H9 (cell line): ENCODE measurements around the gene BCL2L15. TPM values are rescaled to one million over a fixed set of nuclear protein-coding genes. Genes with fewer than 3 reads are reported as not detected.

Source experiments
- DNase-seq: peaks from one replicate; pipeline ENCODE4 v3.0.0-alpha.2; 2017
- H2AFZ ChIP-seq: one replicate; pipeline ENCODE4 v1.6.1; 2013; ENCODE audit warnings: mild to moderate bottlenecking, low read length, control low read depth, moderate library complexity
- H2AK5ac ChIP-seq: 2 replicates; pipeline ENCODE4 v1.6.1; 2013; ENCODE audit warnings: low read length, control low read depth, mixed read lengths; ENCODE audit not compliant: insufficient read length
- H2BK120ac ChIP-seq: one replicate; pipeline ENCODE4 v1.6.1; 2013; ENCODE audit warnings: low read depth, mild to moderate bottlenecking, low read length, control low read depth, inconsistent platforms; ENCODE audit not compliant: poor library complexity, severe bottlenecking
- H2BK12ac ChIP-seq: 2 replicates; pipeline ENCODE4 v1.6.1; 2013; ENCODE audit warnings: low read length, control low read depth, mixed read lengths, low read depth; ENCODE audit not compliant: insufficient read length
- H2BK15ac ChIP-seq: 2 replicates; pipeline ENCODE4 v1.6.1; 2013; ENCODE audit warnings: low read depth, low read length, control low read depth
- H2BK20ac ChIP-seq: one replicate; pipeline ENCODE4 v1.6.1; 2013; ENCODE audit warnings: low read depth, mild to moderate bottlenecking, low read length, control low read depth, inconsistent platforms; ENCODE audit not compliant: poor library complexity, severe bottlenecking
- H2BK5ac ChIP-seq: 2 replicates; pipeline ENCODE4 v1.6.1; 2013; ENCODE audit warnings: low read length, control low read depth, mixed read lengths; ENCODE audit not compliant: insufficient read length
- H3K14ac ChIP-seq: 2 replicates; pipeline ENCODE4 v1.6.1; 2013; ENCODE audit warnings: low read length, control low read depth; ENCODE audit not compliant: insufficient read depth
- H3K18ac ChIP-seq: 2 replicates; pipeline ENCODE4 v1.6.1; 2013; ENCODE audit warnings: low read depth, mild to moderate bottlenecking, mixed read lengths, low read length, control low read depth; ENCODE audit not compliant: insufficient read length
- H3K23ac ChIP-seq: 2 replicates; pipeline ENCODE4 v1.6.1; 2013; ENCODE audit warnings: low read length, control low read depth, mixed read lengths, low read depth; ENCODE audit not compliant: insufficient read length
- H3K23me2 ChIP-seq: 2 replicates; pipeline ENCODE4 v1.6.1; 2013; ENCODE audit warnings: low read depth, mild to moderate bottlenecking, mixed read lengths, low read length, control low read depth; ENCODE audit not compliant: insufficient read length, poor library complexity, severe bottlenecking
- H3K27ac ChIP-seq: 2 replicates; pipeline ENCODE4 v1.5.1; 2013; ENCODE audit warnings: low read length, control low read depth, mixed read lengths, low read depth; ENCODE audit not compliant: insufficient read length
- H3K27me3 ChIP-seq: 2 replicates; pipeline ENCODE4 v1.6.1; 2013; ENCODE audit warnings: low read length, control low read depth, inconsistent platforms; ENCODE audit not compliant: insufficient read depth
- H3K4ac ChIP-seq: 2 replicates; pipeline ENCODE4 v1.6.1; 2013; ENCODE audit warnings: low read depth, mild to moderate bottlenecking, control low read depth, inconsistent platforms, low read length, moderate library complexity
- H3K4me1 ChIP-seq: 2 replicates; pipeline ENCODE4 v1.6.1; 2013; ENCODE audit warnings: low read length, control low read depth, inconsistent platforms; ENCODE audit not compliant: insufficient read depth
- H3K4me2 ChIP-seq: 2 replicates; pipeline ENCODE4 v1.6.1; 2013; ENCODE audit warnings: low read length, control low read depth, mixed read lengths; ENCODE audit not compliant: insufficient read length, insufficient read depth
- H3K56ac ChIP-seq: 2 replicates; pipeline ENCODE4 v1.6.1; 2013; ENCODE audit warnings: low read depth, mild to moderate bottlenecking, mixed read lengths, low read length, control low read depth; ENCODE audit not compliant: insufficient read length
- H3K79me1 ChIP-seq: 2 replicates; pipeline ENCODE4 v1.6.1; 2013; ENCODE audit warnings: low read depth, mild to moderate bottlenecking, moderate library complexity, low read length, control low read depth, inconsistent platforms; ENCODE audit not compliant: insufficient read depth, poor library complexity, severe bottlenecking
- H3K79me2 ChIP-seq: 2 replicates; pipeline ENCODE4 v1.6.1; 2013; ENCODE audit warnings: low read length, control low read depth, inconsistent platforms; ENCODE audit not compliant: insufficient read depth
- H3K9ac ChIP-seq: 2 replicates; pipeline ENCODE4 v1.6.1; 2013; ENCODE audit warnings: low read length, control low read depth, mixed read lengths; ENCODE audit not compliant: insufficient read length; ENCODE audit errors: extremely low read depth
- H3K9me3 ChIP-seq: one replicate; pipeline ENCODE4 v1.6.1; 2013; ENCODE audit warnings: low read depth, low read length, inconsistent platforms; ENCODE audit not compliant: control insufficient read depth
- H3T11ph ChIP-seq: one replicate; pipeline ENCODE4 v1.6.1; 2013; ENCODE audit warnings: mild to moderate bottlenecking, low read length, control low read depth, inconsistent platforms
- H4K20me1 ChIP-seq: one replicate; pipeline ENCODE4 v1.6.1; 2013; ENCODE audit not compliant: control insufficient read depth, insufficient read length, insufficient read depth
- H4K5ac ChIP-seq: 2 replicates; pipeline ENCODE4 v1.6.1; 2013; ENCODE audit warnings: low read depth, mild to moderate bottlenecking, mixed read lengths, low read length, control low read depth; ENCODE audit not compliant: insufficient read length
- H4K8ac ChIP-seq: replicated peaks from 2 replicates; pipeline ENCODE4 v1.6.1; 2013; ENCODE audit warnings: low read length, control low read depth, mixed read lengths, low read depth; ENCODE audit not compliant: insufficient read length
- H4K91ac ChIP-seq: 2 replicates; pipeline ENCODE4 v1.6.1; 2013; ENCODE audit warnings: low read depth, mild to moderate bottlenecking, moderate library complexity, mixed read lengths, low read length, control low read depth; ENCODE audit not compliant: insufficient read length
- H3K27ac Mint-ChIP-seq, 3 experiments: 2 replicates in 2 of 3; 3 replicates in 1 of 3; pipeline ENCODE4 v1.8.0; 2020 to 2021; ENCODE audit warnings: mixed read lengths in 3 of 3, mild to moderate bottlenecking in 1 of 3, moderate library complexity in 1 of 3
- H3K27me3 Mint-ChIP-seq: 2 replicates; pipeline ENCODE4 v1.8.0; 2021; ENCODE audit warnings: low read depth, mild to moderate bottlenecking, moderate library complexity, mixed read lengths
- H3K36me3 Mint-ChIP-seq, 3 experiments: 2 replicates in 2 of 3; 3 replicates in 1 of 3; pipeline ENCODE4 v1.8.0; 2020 to 2021; ENCODE audit warnings: low read depth in 3 of 3, mixed read lengths in 3 of 3; ENCODE audit not compliant: insufficient read depth in 1 of 3
- H3K4me1 Mint-ChIP-seq, 2 experiments: 2 replicates each; pipeline ENCODE4 v1.8.0; 2020; ENCODE audit warnings: mixed read lengths in 2 of 2
- H3K4me3 Mint-ChIP-seq, 2 experiments: 2 replicates in 1 of 2; 3 replicates in 1 of 2; pipeline ENCODE4 v1.8.0; 2020 to 2021; ENCODE audit warnings: mild to moderate bottlenecking in 2 of 2, mixed read lengths in 2 of 2, moderate library complexity in 1 of 2
- H3K9me3 Mint-ChIP-seq, 2 experiments: 2 replicates in 1 of 2; 3 replicates in 1 of 2; pipeline ENCODE4 v1.8.0; 2020; ENCODE audit warnings: mild to moderate bottlenecking in 2 of 2, mixed read lengths in 2 of 2, moderate library complexity in 1 of 2
- WGBS: extraction: QIAGEN DNeasy Blood & Tissue Kit; methylation state at CpG from one replicate; pipeline ENCODE4 v1.1.7; 2013; ENCODE audit warnings: missing lambda C conversion rate, low lambda C conversion rate, mixed read lengths; ENCODE audit not compliant: insufficient read length; ENCODE audit errors: extremely low coverage; 5-methylcytosine and 5-hydroxymethylcytosine counted together
- total RNA-seq: library from RNA; stranded (reverse); gene quantifications from 2 replicates; pipeline ENCODE4 v1.2.1, GENCODE V29; 2021
- TF ChIP-seq, protein P1 (sequence below): fragments of 200-600 bp; sonication (generic); conservative IDR thresholded peaks from 3 replicates; pipeline ENCODE4 v1.8.0; 2021; ENCODE audit warnings: antibody characterized with exemption, mild to moderate bottlenecking

BCL2L15 gene
- total RNA-seq, 1 experiment from 2014 or later = 0.22 TPM

DNA sequence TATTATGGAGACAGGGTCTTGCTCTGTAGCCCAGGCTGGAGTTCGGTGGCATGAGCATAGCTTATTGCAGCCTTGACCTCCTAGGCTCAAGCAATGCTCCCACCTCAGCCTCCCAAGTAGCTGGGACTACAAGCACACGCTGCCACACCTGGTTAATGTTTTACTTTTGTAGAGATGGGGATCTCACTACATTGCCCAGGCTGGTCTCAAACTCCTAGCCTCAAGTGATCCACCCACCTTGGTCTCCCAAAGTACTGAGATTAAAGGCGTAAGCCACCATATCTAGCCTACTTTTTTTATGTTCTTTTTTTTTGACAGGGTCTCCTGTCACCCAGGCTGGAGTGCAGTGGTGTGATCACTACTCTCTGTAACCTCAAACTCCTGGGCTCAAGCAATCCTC, 5.9 kb upstream of the BCL2L15 start:
- H3K27ac ChIP-seq = no peak overlapping the region
- no peaks in the 10 kb centered on the region for H3K23me2 ChIP-seq
- Mint-ChIP-seq H3K4me1 (no peaks in the 10 kb centered on the region), H3K4me3 (no peak overlapping the region), H3K9me3 (no peaks in the 10 kb centered on the region), H3K27me3 (no peaks in the 10 kb centered on the region), H3K27ac (no peak overlapping the region), H3K36me3 (peaks cover 2 to 16% (median 10%) of the 10 kb centered on the region in 3 experiments; a peak in 4 of 7 replicates)
- H3K4ac ChIP-seq = no peak overlapping the region
- no peaks in the 10 kb centered on the region for H3K9me3 ChIP-seq
- H3K27me3 ChIP-seq = no peaks in the 10 kb centered on the region
- H2BK20ac ChIP-seq = no peak overlapping the region
- H3K14ac ChIP-seq = no peak overlapping the region
- no peak overlapping the region for H2AFZ ChIP-seq
- no peaks in the 10 kb centered on the region for H3K79me1 ChIP-seq
- no peak overlapping the region for H3K9ac ChIP-seq
- H3K18ac ChIP-seq = no peak overlapping the region
- H3K23ac ChIP-seq = no peak overlapping the region
- no peak overlapping the region for H2AK5ac ChIP-seq
- H3K56ac ChIP-seq = no peak overlapping the region
- DNase-seq = no peak
- no peak overlapping the region for H4K91ac ChIP-seq
- TF ChIP-seq, protein P1, sequence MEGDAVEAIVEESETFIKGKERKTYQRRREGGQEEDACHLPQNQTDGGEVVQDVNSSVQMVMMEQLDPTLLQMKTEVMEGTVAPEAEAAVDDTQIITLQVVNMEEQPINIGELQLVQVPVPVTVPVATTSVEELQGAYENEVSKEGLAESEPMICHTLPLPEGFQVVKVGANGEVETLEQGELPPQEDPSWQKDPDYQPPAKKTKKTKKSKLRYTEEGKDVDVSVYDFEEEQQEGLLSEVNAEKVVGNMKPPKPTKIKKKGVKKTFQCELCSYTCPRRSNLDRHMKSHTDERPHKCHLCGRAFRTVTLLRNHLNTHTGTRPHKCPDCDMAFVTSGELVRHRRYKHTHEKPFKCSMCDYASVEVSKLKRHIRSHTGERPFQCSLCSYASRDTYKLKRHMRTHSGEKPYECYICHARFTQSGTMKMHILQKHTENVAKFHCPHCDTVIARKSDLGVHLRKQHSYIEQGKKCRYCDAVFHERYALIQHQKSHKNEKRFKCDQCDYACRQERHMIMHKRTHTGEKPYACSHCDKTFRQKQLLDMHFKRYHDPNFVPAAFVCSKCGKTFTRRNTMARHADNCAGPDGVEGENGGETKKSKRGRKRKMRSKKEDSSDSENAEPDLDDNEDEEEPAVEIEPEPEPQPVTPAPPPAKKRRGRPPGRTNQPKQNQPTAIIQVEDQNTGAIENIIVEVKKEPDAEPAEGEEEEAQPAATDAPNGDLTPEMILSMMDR = no peak
- H2BK12ac ChIP-seq = no peak overlapping the region
- no peak overlapping the region for H3T11ph ChIP-seq
- H4K5ac ChIP-seq = no peak overlapping the region
- WGBS = no CpG with 5 or more reads among the region's 3 CpGs
- no peak overlapping the region for H2BK5ac ChIP-seq
- H3K79me2 ChIP-seq = no peaks in the 10 kb centered on the region
- no peak overlapping the region for H2BK120ac ChIP-seq
- no peak overlapping the region for H4K8ac ChIP-seq
- H4K20me1 ChIP-seq = no peaks in the 10 kb centered on the region
- H2BK15ac ChIP-seq = no peak overlapping the region
- no peak overlapping the region for H3K4me2 ChIP-seq
- no peaks in the 10 kb centered on the region for H3K4me1 ChIP-seq
